T-helper 22 cell (primary cell): ENCODE data around the gene ALDH1L2.
A peak's percentile ranks its signal among the peaks of the same experiment; 100 is the strongest.
"Not testable (repeated sequence)": the region's sequence is repeated elsewhere in the genome, so short reads cannot be mapped to it uniquely, and the experiment has no call there.

Experiments used
- DNase-seq: peaks from one replicate; pipeline ENCODE4 v3.0.0-alpha.2; 2020; ENCODE audit warnings: low read depth

The ALDH1L2 gene

GRCh38 chr12:105084251-105085250 lies at the start of gene ALDH1L2:
Gene ALDH1L2, minus strand, starts transcription at chr12:105084458. Its CDS starts 22 bp downstream, at chr12:105084436.
- DNase-seq = peak; percentile 18

DNA sequence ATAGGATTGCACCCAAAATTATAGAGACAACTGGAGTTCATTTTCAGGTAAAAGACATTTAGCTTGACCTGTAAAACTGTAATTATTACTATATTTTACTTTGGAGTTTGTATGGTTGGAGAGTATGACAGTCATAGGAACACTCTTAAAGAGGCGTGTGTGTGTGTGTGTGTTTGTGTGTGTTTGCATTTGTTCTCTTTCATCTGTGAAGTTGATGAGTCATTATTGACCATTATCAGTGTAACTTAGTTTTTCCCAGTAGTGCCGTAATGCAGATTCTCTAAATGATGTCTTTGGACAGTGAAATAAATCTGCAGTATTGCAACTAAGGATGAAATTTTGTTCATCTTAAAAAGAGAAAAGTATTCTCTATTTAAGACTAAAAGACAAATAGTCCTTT lies 36.3 kb upstream of the ALDH1L2 start:
- no peak for DNase-seq

- no peak for DNase-seq
Measured at GRCh38 chr12:105116969-105117368, 32.7 kb upstream of the ALDH1L2 start.

GRCh38 chr12:105113094-105113493 lies 28.8 kb upstream of the ALDH1L2 start:
- DNase-seq = no peak

DNA sequence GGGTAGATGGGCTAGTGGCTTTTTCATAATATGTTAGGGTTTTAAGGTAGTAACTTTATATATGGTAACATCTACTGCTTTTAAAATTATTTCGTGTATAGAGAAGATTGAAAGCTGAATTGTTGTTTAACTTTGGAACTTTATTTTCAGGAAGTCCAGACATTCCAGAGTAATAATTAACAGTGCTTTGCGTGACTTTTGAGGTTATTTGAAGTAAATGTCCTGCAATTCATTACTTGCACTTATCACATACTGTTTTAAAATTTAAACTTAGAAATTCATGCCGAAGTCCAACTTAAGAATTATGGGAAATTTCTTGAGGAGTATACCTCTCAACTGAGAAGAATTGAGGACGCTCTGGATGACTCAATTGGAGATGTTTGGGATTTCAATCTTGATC lies 26.6 kb upstream of the ALDH1L2 start:
- no peak for DNase-seq

DNA sequence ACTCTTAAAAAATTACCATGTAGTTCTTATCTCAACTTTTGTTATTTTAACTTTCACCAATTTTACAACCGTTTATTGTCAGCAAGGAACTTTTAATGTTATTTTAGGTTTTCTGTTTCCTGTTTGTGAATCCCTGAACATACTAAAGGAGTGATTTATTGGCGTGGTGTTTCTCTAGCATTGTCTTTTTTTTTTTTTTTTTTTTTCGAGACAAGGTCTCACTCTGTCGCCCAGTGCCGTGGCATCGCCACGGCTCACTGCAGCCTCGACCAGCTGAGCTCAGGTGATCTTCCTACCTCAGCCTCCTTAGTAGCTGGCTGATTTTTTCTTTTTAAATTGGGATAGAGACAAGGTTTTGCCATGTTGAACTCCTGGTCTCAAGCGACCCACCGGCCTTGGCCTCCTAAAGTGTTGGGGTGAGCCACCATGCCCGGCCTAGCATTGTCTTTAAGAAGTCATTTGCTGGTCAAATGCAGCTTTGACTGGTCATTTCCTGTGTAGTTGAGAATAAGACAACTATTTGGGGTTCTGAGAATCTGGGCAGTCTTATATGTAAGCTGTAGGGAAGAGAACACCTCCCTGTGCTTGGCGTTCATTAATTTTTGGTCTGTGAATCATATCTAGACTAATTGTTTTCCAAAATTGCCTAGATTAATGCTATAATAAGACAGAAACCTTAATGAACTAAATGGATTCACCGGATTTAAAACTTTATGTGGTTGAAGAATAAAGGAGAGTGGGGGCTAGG lies 25.4 kb upstream of the ALDH1L2 start:
- no peak for DNase-seq

- DNase-seq = peak; percentile 90
Measured at GRCh38 chr12:105107494-105108371, 23.5 kb upstream of the ALDH1L2 start, which contains the start of gene WASHC4. Gene WASHC4, plus strand, starts transcription at chr12:105107731. Its CDS starts 70 bp downstream, at chr12:105107801.

GRCh38 chr12:105107171-105107493 lies 22.9 kb upstream of the ALDH1L2 start:
- DNase-seq = no peak

DNA sequence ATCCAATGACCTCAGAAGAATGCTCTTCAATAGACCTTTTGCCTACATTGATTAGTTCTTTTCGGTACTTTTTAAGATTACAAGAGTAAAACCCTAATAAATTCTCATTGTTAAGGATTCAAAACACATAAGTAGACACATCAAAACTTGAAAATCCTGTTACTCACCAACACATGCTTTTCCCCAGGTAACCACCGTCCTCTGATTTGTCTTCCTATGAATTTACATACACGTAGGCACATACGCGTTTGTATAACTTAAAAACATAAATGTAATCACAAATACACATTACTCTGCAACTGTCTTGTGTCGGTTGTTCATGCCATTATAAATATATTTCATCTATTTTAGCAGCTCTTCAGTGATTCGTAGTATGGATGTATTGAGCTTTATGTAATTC lies 22.4 kb upstream of the ALDH1L2 start:
- DNase-seq = no peak

DNA sequence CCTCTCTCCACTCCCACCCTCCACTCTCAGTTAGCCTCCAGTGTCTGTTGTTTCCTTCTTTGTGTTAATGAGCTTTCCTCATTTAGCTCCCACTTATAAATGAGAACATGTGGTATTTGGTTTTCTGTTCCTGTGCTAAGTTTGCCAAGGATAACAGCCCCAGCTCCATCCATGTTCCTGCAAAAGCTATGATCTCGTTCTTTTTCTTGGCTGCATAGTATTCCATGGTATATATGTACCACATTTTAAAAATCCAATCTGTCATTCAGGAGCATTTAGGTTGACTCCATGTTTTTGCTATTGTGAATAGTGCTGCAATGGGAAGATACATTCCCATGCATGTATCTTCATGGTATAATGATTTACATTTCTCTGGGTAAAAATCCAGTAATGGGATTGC lies 20.5 kb upstream of the ALDH1L2 start:
- no peak for DNase-seq

DNA sequence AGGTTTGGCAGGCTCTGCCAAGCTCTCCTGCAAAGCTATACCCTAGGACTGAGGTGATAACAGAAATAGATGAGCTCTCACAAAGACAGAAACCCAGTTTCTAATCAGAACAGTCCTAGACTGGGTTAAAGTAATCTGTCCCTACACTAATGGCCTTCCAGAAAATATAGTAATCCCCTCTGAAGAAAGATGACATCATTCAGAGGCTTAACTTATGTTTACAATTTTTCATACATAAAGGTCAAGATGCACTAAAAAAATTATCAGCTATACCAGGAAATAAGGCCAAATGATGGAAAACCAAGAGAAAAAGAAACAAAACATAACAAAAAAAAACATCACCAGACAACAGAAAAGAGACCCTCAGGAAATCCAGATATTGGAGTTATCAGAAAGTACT lies 18.4 kb upstream of the ALDH1L2 start:
- no peak for DNase-seq

GRCh38 chr12:105100998-105101397 lies 16.7 kb upstream of the ALDH1L2 start:
- no peak for DNase-seq

GRCh38 chr12:105100207-105100985 lies 16.1 kb upstream of the ALDH1L2 start:
- no peak for DNase-seq

DNA sequence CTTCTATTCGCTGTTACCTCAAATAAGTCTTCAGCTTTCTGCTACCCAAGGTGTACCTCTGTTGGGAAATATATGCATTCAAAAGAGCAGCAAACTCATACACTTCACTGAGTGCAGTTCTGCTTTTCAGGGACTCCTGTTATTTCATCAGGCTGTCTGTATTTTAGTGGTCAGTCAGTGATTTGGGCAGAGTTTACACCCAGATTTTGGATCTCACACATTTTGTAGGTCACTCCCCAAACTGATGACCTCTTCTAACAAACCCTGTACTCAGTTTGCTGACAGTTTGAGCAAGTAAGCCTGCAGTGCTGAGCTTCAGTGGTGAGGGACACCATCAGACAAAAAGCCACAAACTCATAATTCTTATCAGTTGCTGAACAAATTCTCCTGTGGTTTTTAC lies 15.1 kb upstream of the ALDH1L2 start:
- DNase-seq = no peak

- DNase-seq = not testable (repeated sequence)
Measured at GRCh38 chr12:105095338-105095737, 11.1 kb upstream of the ALDH1L2 start.

- no peak for DNase-seq
Measured at GRCh38 chr12:105092336-105092735, 8.1 kb upstream of the ALDH1L2 start.

DNA sequence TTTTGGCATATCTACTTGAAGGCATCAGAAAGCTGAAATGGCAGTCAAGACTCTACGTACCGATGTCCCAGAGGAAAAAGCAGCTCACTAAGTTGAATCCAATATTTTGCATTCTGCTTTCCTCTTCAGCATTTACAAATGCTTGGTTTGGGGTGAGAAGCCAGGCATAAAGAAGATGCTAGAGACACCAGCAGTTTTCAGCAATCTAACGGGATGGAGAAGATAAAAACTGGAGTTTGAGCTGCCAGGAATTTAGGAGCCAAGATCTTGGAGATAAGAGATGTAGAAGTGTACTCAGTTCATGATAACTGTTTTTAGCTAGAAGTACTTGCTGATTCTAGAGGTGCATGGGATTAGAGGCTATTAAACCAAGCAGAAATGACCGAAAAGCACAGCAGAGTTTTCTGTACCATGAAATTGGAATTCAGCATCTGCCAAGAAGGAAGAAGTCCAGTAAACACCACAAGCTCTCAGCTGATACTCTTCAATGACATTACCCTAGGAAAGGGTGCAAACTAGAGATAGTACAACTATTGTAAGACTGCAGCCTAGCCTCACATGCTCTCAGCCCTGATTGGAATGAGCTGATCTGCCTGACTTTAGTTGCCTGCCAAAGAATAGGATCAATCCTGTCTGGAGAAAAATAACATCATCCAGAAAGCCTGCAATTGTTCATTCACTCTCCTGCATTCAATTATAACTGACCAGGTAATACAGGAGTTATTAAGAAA lies 7.4 kb upstream of the ALDH1L2 start:
- no peak for DNase-seq

- no peak for DNase-seq
Measured at GRCh38 chr12:105090361-105090760, 6.1 kb upstream of the ALDH1L2 start.

GRCh38 chr12:105089817-105090216 lies 5.6 kb upstream of the ALDH1L2 start:
- no peak for DNase-seq

DNA sequence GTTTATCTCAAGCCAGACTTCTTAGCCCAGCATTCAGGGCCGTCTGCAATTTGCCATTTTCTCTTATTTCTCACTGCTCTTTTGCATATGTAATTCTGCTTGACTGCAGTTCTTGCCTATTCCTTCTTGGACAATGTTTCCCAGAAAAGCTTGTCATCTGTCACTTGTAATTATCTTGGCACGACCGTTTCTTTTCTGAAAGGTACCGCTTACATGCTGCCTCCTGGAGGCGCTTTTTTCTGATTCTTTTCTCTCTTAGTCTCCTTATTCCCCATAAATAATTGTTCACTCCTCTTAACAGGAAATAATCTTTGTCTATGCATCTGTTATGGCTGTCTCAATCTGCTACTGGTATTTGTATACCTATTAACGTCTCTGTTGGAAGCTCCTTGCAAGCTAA lies 1.2 kb upstream of the ALDH1L2 start:
- no peak for DNase-seq
